Heart left ventricle (tissue), 13 donors: ENCODE data around the gene TMBIM1.

Experiments used
- POLR2A ChIP-seq, 2 donors: fragments of 450-650 bp; IDR thresholded peaks; one replicate each; pipeline ENCODE4 v1.6.1; 2017; ENCODE audit warnings: antibody characterized with exemption in 2 of 2, mild to moderate bottlenecking in 2 of 2, moderate library complexity in 2 of 2
- TF ChIP-seq, protein P1 (sequence below), 12 donors: fragments of 200-600 bp; sonication (generic) in 4 of 12; IDR thresholded peaks; one replicate each; pipeline versions ENCODE4 v1.5.0 to v1.8.0; 2018 to 2022; ENCODE audit warnings: antibody characterized with exemption in 12 of 12, mild to moderate bottlenecking in 5 of 12
- donor health status: ischemic (EF 13 %, LVEDD 7.1; RV severe dilation, severe dysfunction).
- donor health status: DM: no; HTN: yes; CAD: no.
- donor health status: DM: no; HTN: no; CAD: no.
- donor health status: ischemic (EF 25% LVEDD 6.9; RV normal size, moderate dysfunction).
- donor health status: ischemic (EF 25% LVEDD 5.7; RV mildly dilated, moderate dysfunction).
- donor health status: ischemic (EF 35%, LVEDD 5.7; RV mildly dilated, moderate dysfunction).
- donor health status: nonischemic (EF 11% LVEDD 7.7; RV severe dilation, severe dysfunction).
- donor health status: DM: yes; HTN: yes; CAD: no.
- donor health status: PGD.
- donor health status: ischemic (EF 29% LVEDD 5.4; RV normal size, mild dysfunction).
- donor health status: nonischemic (EF 23%, LVEDD 6.1; RV moderate dilation, normal function).

DNA sequence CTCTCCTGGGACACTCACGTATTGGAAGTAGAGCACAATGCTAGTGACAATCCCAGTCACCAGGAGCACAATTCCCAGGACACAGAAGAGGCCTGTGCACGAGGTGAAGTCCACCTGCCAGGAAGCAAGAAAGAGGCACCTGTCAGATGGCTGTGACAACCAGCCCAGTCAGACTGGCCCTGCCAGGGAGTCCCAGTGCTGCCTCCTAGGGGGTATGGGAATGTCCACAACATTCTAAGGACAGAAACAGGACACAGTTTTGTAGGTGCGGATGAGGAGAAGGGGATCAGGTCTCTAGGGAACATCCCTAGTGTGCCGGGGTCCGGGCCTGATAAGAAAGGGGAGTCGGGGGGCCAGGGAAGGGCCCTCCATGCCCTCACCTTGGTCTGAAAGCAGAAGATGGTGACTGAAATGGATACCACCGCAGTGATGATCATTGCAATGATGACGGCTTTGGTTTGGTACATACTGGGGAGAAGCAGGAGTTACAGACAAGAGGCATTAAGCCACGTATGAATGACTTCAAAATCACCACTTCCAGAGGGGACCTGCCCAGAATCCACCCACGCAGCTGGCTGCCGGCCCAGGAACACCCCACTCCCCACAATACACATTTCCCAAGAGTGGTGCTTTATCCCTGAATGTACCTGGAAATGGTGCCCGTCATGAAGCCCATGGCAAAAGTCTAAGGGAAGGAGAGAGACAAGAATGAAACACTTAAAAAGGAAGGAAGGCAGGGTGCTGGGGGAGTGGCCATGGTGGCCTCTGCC is 15.1 kb downstream of the TMBIM1 start:
- TF ChIP-seq, protein P1, sequence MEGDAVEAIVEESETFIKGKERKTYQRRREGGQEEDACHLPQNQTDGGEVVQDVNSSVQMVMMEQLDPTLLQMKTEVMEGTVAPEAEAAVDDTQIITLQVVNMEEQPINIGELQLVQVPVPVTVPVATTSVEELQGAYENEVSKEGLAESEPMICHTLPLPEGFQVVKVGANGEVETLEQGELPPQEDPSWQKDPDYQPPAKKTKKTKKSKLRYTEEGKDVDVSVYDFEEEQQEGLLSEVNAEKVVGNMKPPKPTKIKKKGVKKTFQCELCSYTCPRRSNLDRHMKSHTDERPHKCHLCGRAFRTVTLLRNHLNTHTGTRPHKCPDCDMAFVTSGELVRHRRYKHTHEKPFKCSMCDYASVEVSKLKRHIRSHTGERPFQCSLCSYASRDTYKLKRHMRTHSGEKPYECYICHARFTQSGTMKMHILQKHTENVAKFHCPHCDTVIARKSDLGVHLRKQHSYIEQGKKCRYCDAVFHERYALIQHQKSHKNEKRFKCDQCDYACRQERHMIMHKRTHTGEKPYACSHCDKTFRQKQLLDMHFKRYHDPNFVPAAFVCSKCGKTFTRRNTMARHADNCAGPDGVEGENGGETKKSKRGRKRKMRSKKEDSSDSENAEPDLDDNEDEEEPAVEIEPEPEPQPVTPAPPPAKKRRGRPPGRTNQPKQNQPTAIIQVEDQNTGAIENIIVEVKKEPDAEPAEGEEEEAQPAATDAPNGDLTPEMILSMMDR (IDR thresholded peaks at IDR 0.05), result peak in 1 of 12 donors; percentile 8
- no peak for TF ChIP-seq POLR2A (IDR thresholded peaks at IDR 0.05)
